Thoracic aorta endothelial cell (primary cell): ENCODE results near the gene CENPI. TPM values are rescaled to one million over a fixed set of nuclear protein-coding genes. Genes with fewer than 3 reads are reported as not detected.

Source experiments
- total RNA-seq: library from RNA; depleted of rRNA; stranded (reverse); fragments of >200 nt; gene quantifications from 2 replicates; pipeline ENCODE4 v1.2.3, GENCODE V29; 2012

CENPI gene
- total RNA-seq: 46.0 and 66.6 TPM in 2 replicates

GRCh38 chrX:101097546-101098453 is at the start of gene CENPI:
Gene CENPI, plus strand, starts transcription at chrX:101098204. Its CDS starts 2,867 bp downstream, at chrX:101101071.

GRCh38 chrX:101051549-101052302 is 46.3 kb upstream of the CENPI start, which contains the start of gene TRMT2B:
Gene TRMT2B, minus strand, starts transcription at chrX:101052111. Its CDS starts 9,822 bp downstream, at chrX:101042289.

GRCh38 chrX:101078716-101079598 is 19.0 kb upstream of the CENPI start, which contains the start of gene TMEM35A:
Gene TMEM35A, plus strand, starts transcription at chrX:101078879. Its CDS starts 124 bp downstream, at chrX:101079003.

Other genes with a start within 250 kb of the CENPI start
- not detected in 2 replicates for gene NOX1, start 223.8 kb upstream of the CENPI start, total RNA-seq
- 0.29 and 0.53 TPM in 2 replicates for gene XKRX, start 169.3 kb upstream of the CENPI start, total RNA-seq
- not detected in 2 replicates for gene ARL13A, start 128.5 kb upstream of the CENPI start, total RNA-seq
- gene TRMT2B, start 46.1 kb upstream of the CENPI start, total RNA-seq: 28.9 and 39.6 TPM in 2 replicates
- gene TMEM35A, start 19.3 kb upstream of the CENPI start, total RNA-seq: 5.3 and 6.4 TPM in 2 replicates
- gene DRP2, start 121.6 kb downstream of the CENPI start, total RNA-seq: 0.80 and 1.0 TPM in 2 replicates
- 1.4 and 2.4 TPM in 2 replicates for gene TAF7L, start 193.1 kb downstream of the CENPI start, total RNA-seq